Right lobe of liver (tissue), 6 donors: ENCODE results near the gene MLF1. TPM values are rescaled to one million over a fixed set of nuclear protein-coding genes. Genes with fewer than 3 reads are reported as not detected.

Experiments
- ATAC-seq, 4 donors: fragments of 200-7000 bp; cut with Tn5 transposase; one replicate each; pipeline ENCODE4 v1.9.1; 2020; ENCODE audit warnings: mild to moderate bottlenecking in 4 of 4, moderate library complexity in 4 of 4
- DNase-seq, 3 donors: peaks; one replicate each; pipeline ENCODE4 v3.0.0-alpha.2; 2020
- H3K27ac ChIP-seq, 3 donors: fragments of 200-600 bp; one replicate each; pipeline ENCODE4 v1.8.0; 2022
- H3K27me3 ChIP-seq, 2 donors: fragments of 200-600 bp; one replicate each; pipeline ENCODE4 v1.8.0; 2022
- H3K36me3 ChIP-seq, 4 donors: fragments of 200-600 bp; sonication (generic) in 1 of 4; one replicate each; pipeline versions ENCODE4 v1.5.1 to v1.8.0; 2017 to 2022; ENCODE audit warnings: control low read depth in 1 of 4
- H3K4me1 ChIP-seq, 4 donors: fragments of 200-600 bp; sonication (generic) in 1 of 4; one replicate each; pipeline versions ENCODE4 v1.5.1 to v1.8.0; 2017 to 2022; ENCODE audit warnings: control low read depth in 1 of 4
- H3K4me3 ChIP-seq, 3 donors: fragments of 200-600 bp; one replicate each; pipeline ENCODE4 v1.8.0; 2022
- H3K9me3 ChIP-seq, 4 donors: fragments of 200-600 bp; sonication (generic) in 1 of 4; one replicate each; pipeline versions ENCODE4 v1.5.1 to v1.8.0; 2017 to 2022; ENCODE audit warnings: control low read depth in 1 of 4
- POLR2A ChIP-seq: fragments of 450-650 bp; IDR thresholded peaks from one replicate; pipeline ENCODE4 v1.6.1; 2017; ENCODE audit warnings: antibody characterized with exemption, mild to moderate bottlenecking
- WGBS: methylation state at CpG from one replicate; pipeline ENCODE4 v1.1.6; 2018; ENCODE audit warnings: low coverage, low lambda C conversion rate; ENCODE audit not compliant: insufficient coverage; ENCODE audit errors: missing lambda C conversion rate; 5-methylcytosine and 5-hydroxymethylcytosine counted together
- intact Hi-C, 2 donors: fragments of 100-400 bp; cut with DNase I; formaldehyde crosslinking; loops; one replicate each; pipeline versions ENCODE4 v1.11.2 to v1.14.1; 2022
- total RNA-seq, 6 experiments: library from RNA; depleted of rRNA in 2 of 6; stranded (reverse); fragments of >200 nt in 2 of 6; fragmentation: NEBNext Ultra II Directional in 3 of 6; extraction: Animal tissue kit (Norgen Biotek cat#: 25700) in 3 of 6; gene quantifications; one replicate each; pipeline versions ENCODE4 v1.1.0 to v1.2.4, GENCODE V29; 2016 to 2023
- TF ChIP-seq, protein P1 (sequence below), 4 donors: fragments of 200-600 bp in 3 of 4; fragments of 450-650 bp in 1 of 4; IDR thresholded peaks; one replicate each; pipeline versions ENCODE4 v1.5.1 to v1.8.0; 2016 to 2022; ENCODE audit warnings: antibody characterized with exemption in 4 of 4, mild to moderate bottlenecking in 2 of 4
- donor health status: DM: no; HTN: yes; CAD: no.
- donor health status: DM: no; HTN: no; CAD: no.
- donor health status: DM: no; HTN: no; CAD: no.
- donor health status: DM: no; HTN: yes; CAD: no.
- donor health status: DM: no; HTN: yes; CAD: no.

Gene MLF1
- total RNA-seq, 6 experiments from 2014 or later: 0.12 to 1.0 (median 0.31) TPM

DNA sequence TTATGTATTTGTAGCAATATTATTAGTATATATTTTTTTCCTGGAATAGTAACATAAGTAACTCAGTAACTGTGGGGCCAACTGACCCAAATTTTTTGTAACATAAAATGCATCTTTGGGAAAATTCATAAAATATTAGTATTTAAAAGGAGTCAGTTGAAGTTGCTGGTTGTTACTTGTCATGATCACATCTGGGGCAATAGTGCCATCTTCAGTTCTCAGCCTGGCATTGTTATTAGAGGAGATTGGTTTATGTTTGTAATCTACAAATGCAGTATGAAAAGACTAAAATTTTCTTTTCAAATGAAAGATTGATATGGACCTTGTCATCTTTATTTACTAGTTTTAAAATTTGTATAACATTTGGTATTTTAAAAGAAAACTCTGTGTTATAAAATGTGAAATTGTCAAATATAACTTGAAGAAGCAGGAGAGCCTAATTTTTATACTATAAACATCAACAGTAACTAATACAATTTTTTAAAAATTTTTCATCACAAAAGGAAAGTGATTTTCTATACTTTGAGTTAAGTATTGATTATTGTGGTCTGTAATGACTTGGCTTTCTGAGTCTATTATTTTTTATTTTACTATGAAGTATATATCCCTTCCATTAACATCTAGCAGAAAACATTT is 38.8 kb upstream of the MLF1 start:
- H3K36me3 ChIP-seq: no peaks in the 10 kb centered on the region
- ATAC-seq (peak in 3 of 4 donors; percentile 37 to 62 (median 42)), DNase-seq (no peak)
- no peaks in the 10 kb centered on the region for H3K9me3 ChIP-seq
- intact Hi-C loops: no loop called here
- no peak overlapping the region for H3K4me3 ChIP-seq
- H3K4me1 ChIP-seq: no peaks in the 10 kb centered on the region
- no peaks in the 10 kb centered on the region for H3K27me3 ChIP-seq
- no peak overlapping the region for H3K27ac ChIP-seq
- TF ChIP-seq, protein P1, sequence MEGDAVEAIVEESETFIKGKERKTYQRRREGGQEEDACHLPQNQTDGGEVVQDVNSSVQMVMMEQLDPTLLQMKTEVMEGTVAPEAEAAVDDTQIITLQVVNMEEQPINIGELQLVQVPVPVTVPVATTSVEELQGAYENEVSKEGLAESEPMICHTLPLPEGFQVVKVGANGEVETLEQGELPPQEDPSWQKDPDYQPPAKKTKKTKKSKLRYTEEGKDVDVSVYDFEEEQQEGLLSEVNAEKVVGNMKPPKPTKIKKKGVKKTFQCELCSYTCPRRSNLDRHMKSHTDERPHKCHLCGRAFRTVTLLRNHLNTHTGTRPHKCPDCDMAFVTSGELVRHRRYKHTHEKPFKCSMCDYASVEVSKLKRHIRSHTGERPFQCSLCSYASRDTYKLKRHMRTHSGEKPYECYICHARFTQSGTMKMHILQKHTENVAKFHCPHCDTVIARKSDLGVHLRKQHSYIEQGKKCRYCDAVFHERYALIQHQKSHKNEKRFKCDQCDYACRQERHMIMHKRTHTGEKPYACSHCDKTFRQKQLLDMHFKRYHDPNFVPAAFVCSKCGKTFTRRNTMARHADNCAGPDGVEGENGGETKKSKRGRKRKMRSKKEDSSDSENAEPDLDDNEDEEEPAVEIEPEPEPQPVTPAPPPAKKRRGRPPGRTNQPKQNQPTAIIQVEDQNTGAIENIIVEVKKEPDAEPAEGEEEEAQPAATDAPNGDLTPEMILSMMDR (IDR thresholded peaks at IDR 0.05): peak; percentile 45 to 54 (median 49)
- no peak for TF ChIP-seq POLR2A

DNA sequence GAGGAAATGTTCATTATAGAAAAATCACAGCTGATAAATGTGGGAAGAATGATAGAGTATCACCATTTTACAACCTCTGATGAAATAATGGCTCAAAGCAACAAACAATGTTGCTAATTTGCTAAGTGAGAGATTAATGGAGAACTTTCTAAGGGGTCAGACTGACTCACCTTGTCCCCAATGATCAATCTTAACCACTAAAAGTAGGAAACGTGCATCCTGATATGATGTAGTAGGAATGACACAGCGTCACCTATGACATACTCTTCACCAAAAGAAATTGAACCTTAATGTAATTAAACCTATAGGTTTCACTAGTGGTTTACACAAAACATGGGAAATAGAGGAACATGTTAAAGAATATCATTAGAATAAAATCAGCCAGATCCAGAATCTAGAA is 35.1 kb upstream of the MLF1 start:
- DNase-seq: no peak
- intact Hi-C loops: no loop called here
- Histone ChIP-seq H3K27ac (no peak overlapping the region), H3K36me3 (no peaks in the 10 kb centered on the region), H3K4me3 (no peak overlapping the region), H3K27me3 (no peaks in the 10 kb centered on the region), H3K9me3 (no peaks in the 10 kb centered on the region), H3K4me1 (no peaks in the 10 kb centered on the region)
- no peak for ATAC-seq
- TF ChIP-seq POLR2A: no peak
- TF ChIP-seq, protein P1 (IDR thresholded peaks at IDR 0.05): no peak
- WGBS: 78% methylated on average over 2 of the region's 2 CpGs

DNA sequence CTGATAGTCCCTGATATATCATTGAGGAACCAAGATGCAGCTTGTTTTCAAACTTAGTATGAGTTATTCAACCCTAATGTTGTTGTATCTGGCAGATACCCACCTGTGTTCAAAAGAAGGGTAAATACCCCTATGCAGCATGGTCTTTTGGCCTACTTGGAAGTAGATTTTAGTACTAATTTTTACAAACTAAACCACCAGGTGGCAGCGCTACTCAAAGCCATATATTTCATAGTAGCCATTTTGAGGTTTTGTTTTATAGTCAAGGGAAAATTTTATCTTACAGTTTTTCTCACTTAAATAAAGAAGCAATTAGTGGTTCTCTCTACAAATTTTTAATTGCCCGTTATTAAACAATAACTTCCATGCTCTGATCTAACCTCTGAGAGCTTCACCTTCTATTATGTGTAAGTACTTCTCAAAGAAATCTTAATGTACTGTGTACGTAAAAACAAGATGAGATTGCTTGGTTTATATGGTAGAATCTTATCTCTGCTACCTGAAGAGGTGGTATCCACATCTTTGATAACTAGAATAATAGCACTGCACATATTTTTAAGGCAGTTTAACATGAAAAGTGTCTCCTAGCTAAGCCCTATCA is 31.5 kb upstream of the MLF1 start:
- peak; percentile 40 to 67 (median 60) for ATAC-seq
- Histone ChIP-seq H3K27me3 (no peaks in the 10 kb centered on the region), H3K4me1 (no peaks in the 10 kb centered on the region), H3K36me3 (no peaks in the 10 kb centered on the region), H3K9me3 (no peaks in the 10 kb centered on the region), H3K27ac (no peak overlapping the region), H3K4me3 (no peak overlapping the region)
- 75% methylated on average over 3 of the region's 3 CpGs for WGBS
- intact Hi-C loops: no loop called here
- TF ChIP-seq, protein P1 (IDR thresholded peaks at IDR 0.05): peak; percentile 45 to 60 (median 55)
- TF ChIP-seq POLR2A: no peak
- no peak for DNase-seq

DNA sequence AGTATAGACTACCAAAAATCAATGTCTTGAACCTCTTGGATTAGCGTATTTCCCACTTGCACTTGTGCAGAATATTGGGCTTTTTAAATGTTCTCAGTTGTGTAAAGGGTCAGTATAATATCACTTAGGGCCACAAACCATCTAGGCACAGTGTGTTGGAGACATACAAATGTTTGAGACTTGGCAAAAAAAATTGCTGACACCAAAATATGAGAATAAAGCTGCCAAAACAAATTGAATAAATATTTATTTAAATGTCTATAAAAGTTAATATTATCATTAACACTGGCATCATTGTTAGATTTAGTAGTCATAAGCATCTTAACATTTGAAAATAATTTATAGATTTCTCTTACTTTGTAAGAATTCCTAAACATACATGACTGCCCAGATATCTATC is 30.9 kb upstream of the MLF1 start:
- DNase-seq: no peak
- 100% methylated on average over 1 of the region's 1 CpG for WGBS
- no peaks in the 10 kb centered on the region for H3K9me3 ChIP-seq
- no peaks in the 10 kb centered on the region for H3K4me1 ChIP-seq
- no peak for ATAC-seq
- intact Hi-C loops: no loop called here
- H3K36me3 ChIP-seq: no peaks in the 10 kb centered on the region
- H3K4me3 ChIP-seq: no peak overlapping the region
- no peak overlapping the region for H3K27ac ChIP-seq
- TF ChIP-seq, protein P1 (IDR thresholded peaks at IDR 0.05): no peak
- TF ChIP-seq POLR2A: no peak
- no peaks in the 10 kb centered on the region for H3K27me3 ChIP-seq
